Astrocyte of the cerebellum (primary cell): ENCODE measurements around the gene SEC23IP.
"Not testable (repeated sequence)": the region's sequence is repeated elsewhere in the genome, so short reads cannot be mapped to it uniquely, and the experiment has no call there.

Source experiments
- DNase-seq: peaks from one replicate; pipeline ENCODE4 v3.0.0-alpha.2; 2011; ENCODE audit warnings: low read depth
- H3K4me3 ChIP-seq: 2 replicates; pipeline ENCODE4 v1.5.1; 2011; ENCODE audit warnings: mild to moderate bottlenecking, low read depth, low read length, moderate library complexity
- CTCF ChIP-seq: IDR thresholded peaks from 2 replicates; pipeline ENCODE4 v1.5.1; 2012; ENCODE audit warnings: low read length, low read depth, moderate library complexity, mild to moderate bottlenecking; ENCODE audit errors: missing control alignments
- in situ Hi-C: cut with HindIII; loops from 2 replicates; pipeline ENCODE4 v1.10.0; 2017; ENCODE audit warnings: low sequenced_read_pairs

The SEC23IP gene

GRCh38 chr10:119888715-119889114 lies 3.8 kb upstream of the SEC23IP start:
- DNase-seq, H3K4me3 ChIP-seq, in situ Hi-C loops: not testable (repeated sequence)

- DNase-seq, H3K4me3 ChIP-seq, in situ Hi-C loops: not testable (repeated sequence)
Observed at GRCh38 chr10:119889201-119889600, 3.3 kb upstream of the SEC23IP start.

- H3K4me3 ChIP-seq, DNase-seq, in situ Hi-C loops: not testable (repeated sequence)
Observed at GRCh38 chr10:119890307-119890706, 2.2 kb upstream of the SEC23IP start.

- in situ Hi-C loops, DNase-seq: not testable (repeated sequence)
- peak overlapping the region; percentile 98 for H3K4me3 ChIP-seq
Observed at GRCh38 chr10:119891849-119892187, 712 bp upstream of the SEC23IP start.

- DNase-seq: no peak
- no peak for TF ChIP-seq CTCF
- in situ Hi-C loops: no loop called here
- peak overlapping the region; percentile 98 for H3K4me3 ChIP-seq
Observed at GRCh38 chr10:119893074-119893473, 544 bp downstream of the SEC23IP start.

- in situ Hi-C loops: no loop called here
- no peak for DNase-seq
- peak overlapping the region; percentile 98 for H3K4me3 ChIP-seq
- TF ChIP-seq CTCF: no peak
Observed at GRCh38 chr10:119893845-119894427, 1.4 kb downstream of the SEC23IP start.

GRCh38 chr10:119896061-119896655 lies 3.6 kb downstream of the SEC23IP start:
- H3K4me3 ChIP-seq: no peak overlapping the region
- in situ Hi-C loops: no loop called here
- no peak for TF ChIP-seq CTCF
- peak; percentile 64 for DNase-seq

- no peak for TF ChIP-seq CTCF
- H3K4me3 ChIP-seq: no peak overlapping the region
- in situ Hi-C loops: no loop called here
- DNase-seq: no peak
Observed at GRCh38 chr10:119896937-119897770, 4.6 kb downstream of the SEC23IP start.

GRCh38 chr10:119898577-119898976 lies 6.0 kb downstream of the SEC23IP start:
- no peak overlapping the region for H3K4me3 ChIP-seq
- DNase-seq: no peak
- TF ChIP-seq CTCF: no peak
- in situ Hi-C loops: no loop called here
